SU-DHL-6 (cell line): ENCODE data around the gene DPP6.

Experiments used
- H2AFZ ChIP-seq: fragments of 200-600 bp; sonication (generic); 2 replicates; pipeline ENCODE4 v1.6.1; 2014; ENCODE audit warnings: low read depth, mild to moderate bottlenecking, moderate library complexity, mixed read lengths, antibody characterized with exemption, low read length; ENCODE audit not compliant: severe bottlenecking
- H3F3A ChIP-seq: fragments of 200-600 bp; shearing (Covaris generic); 2 replicates; pipeline ENCODE4 v1.6.0; 2016; ENCODE audit warnings: antibody characterized with exemption, mild to moderate bottlenecking; ENCODE audit not compliant: insufficient read depth
- H3K27ac ChIP-seq: fragments of 200-600 bp; sonication (generic); 2 replicates; pipeline ENCODE4 v1.5.1; 2016; ENCODE audit warnings: low read depth, mild to moderate bottlenecking, low read length, moderate library complexity, mixed read lengths
- H3K27me3 ChIP-seq: fragments of 200-600 bp; sonication (generic), shearing (Covaris generic); 2 replicates; pipeline ENCODE4 v1.6.0; 2014; ENCODE audit warnings: mild to moderate bottlenecking, low read length
- H3K36me3 ChIP-seq: fragments of 200-600 bp; sonication (generic); 2 replicates; pipeline ENCODE4 v1.6.1; 2014; ENCODE audit warnings: mild to moderate bottlenecking, low read length, mixed read lengths
- H3K4me2 ChIP-seq: fragments of 300-600, 200-600 bp; shearing (Covaris generic), sonication (generic); 2 replicates; pipeline ENCODE4 v1.6.0; 2014; ENCODE audit warnings: low read length, low read depth, mild to moderate bottlenecking; ENCODE audit not compliant: poor library complexity, severe bottlenecking
- H3K4me3 ChIP-seq: fragments of 200-600 bp; sonication (generic); 2 replicates; pipeline ENCODE4 v1.5.1; 2014; ENCODE audit warnings: antibody characterized with exemption, low read length, mild to moderate bottlenecking, mixed read lengths; ENCODE audit not compliant: insufficient read depth, poor library complexity, severe bottlenecking
- H3K79me2 ChIP-seq: fragments of 200-600 bp; sonication (generic); 2 replicates; pipeline ENCODE4 v1.6.1; 2014; ENCODE audit warnings: mild to moderate bottlenecking, low read length, moderate library complexity; ENCODE audit not compliant: insufficient read depth
- H3K9ac ChIP-seq: fragments of 200-600 bp; sonication (generic); 2 replicates; pipeline ENCODE4 v1.7.0; 2014; ENCODE audit warnings: mild to moderate bottlenecking, low read length
- H3K9me2 ChIP-seq: fragments of 200-600 bp; sonication (generic); replicated peaks from 2 replicates; pipeline ENCODE4 v1.6.1; 2014; ENCODE audit warnings: low read length; ENCODE audit not compliant: insufficient read depth
- H3K9me3 ChIP-seq: fragments of 200-600 bp; sonication (generic); 2 replicates; pipeline ENCODE4 v1.6.1; 2014; ENCODE audit warnings: low read length, mixed read lengths; ENCODE audit not compliant: insufficient read depth
- H4K20me1 ChIP-seq: fragments of 200-600 bp; sonication (generic); 2 replicates; pipeline ENCODE4 v1.6.1; 2014; ENCODE audit warnings: low read depth, mild to moderate bottlenecking, antibody characterized with exemption, low read length, moderate library complexity, mixed read lengths
- CTCF ChIP-seq: fragments of 200-600 bp; sonication (generic); IDR thresholded peaks from one replicate; pipeline ENCODE4 v1.5.1; 2017; ENCODE audit warnings: antibody characterized with exemption, mild to moderate bottlenecking, low read length, moderate library complexity; ENCODE audit not compliant: insufficient read depth, poor library complexity, severe bottlenecking
- EZH2phosphoT487 ChIP-seq: fragments of 200-600 bp; sonication (generic), shearing (Covaris generic); conservative IDR thresholded peaks from 2 replicates; pipeline ENCODE4 v1.6.1; 2018; ENCODE audit warnings: mild to moderate bottlenecking, antibody characterized with exemption, low read length, moderate library complexity, mixed read lengths

The DPP6 gene

GRCh38 chr7:154475864-154476263, 423.7 kb downstream of the DPP6 start:
- H3K9ac ChIP-seq = no peak overlapping the region
- H3F3A ChIP-seq = no peaks in the 10 kb centered on the region
- no peaks in the 10 kb centered on the region for H3K79me2 ChIP-seq
- H3K36me3 ChIP-seq = no peaks in the 10 kb centered on the region
- no peak for TF ChIP-seq CTCF
- TF ChIP-seq EZH2phosphoT487 = no peak
- no peaks in the 10 kb centered on the region for H3K9me3 ChIP-seq
- no peak overlapping the region for H3K4me2 ChIP-seq
- H4K20me1 ChIP-seq = no peaks in the 10 kb centered on the region
- H3K4me3 ChIP-seq = no peak overlapping the region
- no peaks in the 10 kb centered on the region for H3K27me3 ChIP-seq
- H3K27ac ChIP-seq = no peak overlapping the region
- H3K9me2 ChIP-seq = no peaks in the 10 kb centered on the region
- no peak overlapping the region for H2AFZ ChIP-seq

DNA sequence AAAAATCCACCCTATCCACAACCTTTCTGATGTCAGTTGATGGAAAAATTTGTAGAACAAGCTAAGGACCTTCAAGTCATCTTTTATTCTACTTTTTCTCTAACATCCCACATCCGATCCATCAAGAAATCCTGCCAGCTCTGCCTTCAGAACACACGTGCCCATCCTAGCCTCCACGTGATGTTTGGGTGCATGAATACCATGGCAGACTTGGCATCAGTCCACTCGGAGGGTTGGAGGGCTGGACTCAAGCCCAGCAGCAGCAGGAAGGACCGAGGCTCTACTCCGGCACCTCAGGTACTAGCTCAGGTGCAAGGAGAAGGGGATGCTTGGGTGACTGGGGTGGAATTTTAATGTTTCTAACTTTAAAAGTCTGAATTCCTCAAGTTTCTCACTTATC, 428.6 kb downstream of the DPP6 start:
- no peak for TF ChIP-seq CTCF
- TF ChIP-seq EZH2phosphoT487 = no peak
- no peak overlapping the region for H3K4me2 ChIP-seq
- H3K36me3 ChIP-seq = no peaks in the 10 kb centered on the region
- no peaks in the 10 kb centered on the region for H3K79me2 ChIP-seq
- no peaks in the 10 kb centered on the region for H3K27me3 ChIP-seq
- no peaks in the 10 kb centered on the region for H4K20me1 ChIP-seq
- H3K9me2 ChIP-seq = no peaks in the 10 kb centered on the region
- H3F3A ChIP-seq = no peaks in the 10 kb centered on the region
- H3K9me3 ChIP-seq = no peaks in the 10 kb centered on the region
- no peak overlapping the region for H2AFZ ChIP-seq
- H3K9ac ChIP-seq = no peak overlapping the region
- no peak overlapping the region for H3K27ac ChIP-seq
- H3K4me3 ChIP-seq = no peak overlapping the region

- TF ChIP-seq EZH2phosphoT487 (no peak), CTCF (no peak)
- no peaks in the 10 kb centered on the region for H3F3A ChIP-seq
- H3K36me3 ChIP-seq = no peaks in the 10 kb centered on the region
- H2AFZ ChIP-seq = no peak overlapping the region
- no peak overlapping the region for H3K27ac ChIP-seq
- H3K9ac ChIP-seq = no peak overlapping the region
- H3K27me3 ChIP-seq = no peaks in the 10 kb centered on the region
- no peaks in the 10 kb centered on the region for H4K20me1 ChIP-seq
- no peaks in the 10 kb centered on the region for H3K9me2 ChIP-seq
- no peaks in the 10 kb centered on the region for H3K79me2 ChIP-seq
- H3K4me3 ChIP-seq = no peak overlapping the region
- H3K4me2 ChIP-seq = no peak overlapping the region
- H3K9me3 ChIP-seq = no peaks in the 10 kb centered on the region
Observed at GRCh38 chr7:154482863-154483262, 430.7 kb downstream of the DPP6 start.

GRCh38 chr7:154484406-154484805, 432.2 kb downstream of the DPP6 start:
- H3F3A ChIP-seq = no peaks in the 10 kb centered on the region
- no peaks in the 10 kb centered on the region for H4K20me1 ChIP-seq
- TF ChIP-seq EZH2phosphoT487 (no peak), CTCF (no peak)
- no peaks in the 10 kb centered on the region for H3K36me3 ChIP-seq
- no peak overlapping the region for H3K4me3 ChIP-seq
- H3K79me2 ChIP-seq = no peaks in the 10 kb centered on the region
- no peak overlapping the region for H3K9ac ChIP-seq
- no peak overlapping the region for H2AFZ ChIP-seq
- no peak overlapping the region for H3K4me2 ChIP-seq
- H3K27ac ChIP-seq = no peak overlapping the region
- no peaks in the 10 kb centered on the region for H3K9me2 ChIP-seq
- H3K27me3 ChIP-seq = no peaks in the 10 kb centered on the region
- H3K9me3 ChIP-seq = no peaks in the 10 kb centered on the region
